Uterus (tissue), 4 donors: ENCODE measurements around the gene MEX3D. TPM values are rescaled to one million over a fixed set of nuclear protein-coding genes. Genes with fewer than 3 reads are reported as not detected.

Source experiments
- DNase-seq, 2 donors: peaks; one replicate each; pipeline ENCODE4 v3.0.0-alpha.2; 2019 to 2020
- H3K27ac ChIP-seq, 2 donors: fragments of 200-600 bp; sonication (generic); 1 replicate in 1 of 2; 2 replicates in 1 of 2; pipeline ENCODE4 v1.5.1; 2016 to 2018
- H3K27me3 ChIP-seq, 2 donors: fragments of 200-600 bp; sonication (generic); one replicate each; pipeline ENCODE4 v1.5.1; 2018 to 2019; ENCODE audit warnings: control low read depth in 1 of 2
- H3K36me3 ChIP-seq, 2 donors: fragments of 200-600 bp; sonication (generic); one replicate each; pipeline ENCODE4 v1.5.1; 2019; ENCODE audit warnings: control low read depth in 1 of 2
- H3K4me1 ChIP-seq, 2 donors: fragments of 200-600 bp; sonication (generic); one replicate each; pipeline ENCODE4 v1.5.1; 2018 to 2019; ENCODE audit warnings: control low read depth in 1 of 2
- H3K4me3 ChIP-seq, 2 donors: fragments of 200-600 bp; sonication (generic); 1 replicate in 1 of 2; 2 replicates in 1 of 2; pipeline ENCODE4 v1.5.1; 2018 to 2019; ENCODE audit warnings: mild to moderate bottlenecking in 1 of 2
- H3K9me3 ChIP-seq, 2 donors: fragments of 200-600 bp; sonication (generic); one replicate each; pipeline ENCODE4 v1.5.1; 2019; ENCODE audit warnings: control low read depth in 1 of 2
- POLR2A ChIP-seq, 2 donors: fragments of 450-650 bp; IDR thresholded peaks; one replicate each; pipeline ENCODE4 v1.6.1; 2016; ENCODE audit warnings: antibody characterized with exemption in 2 of 2, mild to moderate bottlenecking in 1 of 2, moderate library complexity in 1 of 2
- intact Hi-C: fragments of 100-400 bp; cut with DNase I; formaldehyde crosslinking; loops from one replicate; pipeline ENCODE4 v1.15.1; 2023; ENCODE audit warnings: low total_unique reads
- total RNA-seq, 4 donors: library from RNA; depleted of rRNA in 3 of 4; stranded (reverse); fragments of >200 nt in 3 of 4; gene quantifications; one replicate each; pipeline versions ENCODE4 v1.1.0 to v1.2.4, GENCODE V29; 2014 to 2023
- TF ChIP-seq, protein P1 (sequence below), 4 experiments: fragments of 200-600 bp in 2 of 4; fragments of 450-650 bp in 2 of 4; sonication (generic) in 2 of 4; IDR thresholded peaks; one replicate each; pipeline ENCODE4 v1.5.1; 2016 to 2019; ENCODE audit warnings: antibody characterized with exemption in 4 of 4, mild to moderate bottlenecking in 2 of 4, moderate library complexity in 1 of 4
- donor health status: DM: yes; HTN: yes; CAD: no.

MEX3D gene
- total RNA-seq, 4 donors from 2014 or later, result 4.4 to 34.8 (median 23.2) TPM

GRCh38 chr19:1613808-1614570, 45.9 kb upstream of the MEX3D start:
- Histone ChIP-seq H3K9me3 (no peaks in the 10 kb centered on the region), H3K27ac (no peak overlapping the region), H3K4me3 (no peak overlapping the region), H3K36me3 (no peaks in the 10 kb centered on the region), H3K27me3 (no peaks in the 10 kb centered on the region), H3K4me1 (no peaks in the 10 kb centered on the region)
- DNase-seq, result no peak
- no peak for TF ChIP-seq POLR2A (IDR thresholded peaks at IDR 0.05)
- TF ChIP-seq, protein P1, sequence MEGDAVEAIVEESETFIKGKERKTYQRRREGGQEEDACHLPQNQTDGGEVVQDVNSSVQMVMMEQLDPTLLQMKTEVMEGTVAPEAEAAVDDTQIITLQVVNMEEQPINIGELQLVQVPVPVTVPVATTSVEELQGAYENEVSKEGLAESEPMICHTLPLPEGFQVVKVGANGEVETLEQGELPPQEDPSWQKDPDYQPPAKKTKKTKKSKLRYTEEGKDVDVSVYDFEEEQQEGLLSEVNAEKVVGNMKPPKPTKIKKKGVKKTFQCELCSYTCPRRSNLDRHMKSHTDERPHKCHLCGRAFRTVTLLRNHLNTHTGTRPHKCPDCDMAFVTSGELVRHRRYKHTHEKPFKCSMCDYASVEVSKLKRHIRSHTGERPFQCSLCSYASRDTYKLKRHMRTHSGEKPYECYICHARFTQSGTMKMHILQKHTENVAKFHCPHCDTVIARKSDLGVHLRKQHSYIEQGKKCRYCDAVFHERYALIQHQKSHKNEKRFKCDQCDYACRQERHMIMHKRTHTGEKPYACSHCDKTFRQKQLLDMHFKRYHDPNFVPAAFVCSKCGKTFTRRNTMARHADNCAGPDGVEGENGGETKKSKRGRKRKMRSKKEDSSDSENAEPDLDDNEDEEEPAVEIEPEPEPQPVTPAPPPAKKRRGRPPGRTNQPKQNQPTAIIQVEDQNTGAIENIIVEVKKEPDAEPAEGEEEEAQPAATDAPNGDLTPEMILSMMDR (IDR thresholded peaks at IDR 0.05), result no peak
- intact Hi-C loops, result loop anchor here (5.0 kb wide), 1 partner anchor 33 kb away; no protein-coding TSS in a partner anchor

GRCh38 chr19:1613146-1613545, 45.0 kb upstream of the MEX3D start:
- intact Hi-C loops, result loop anchor here (5.0 kb wide), 1 partner anchor 34 kb away; no protein-coding TSS in a partner anchor

DNA sequence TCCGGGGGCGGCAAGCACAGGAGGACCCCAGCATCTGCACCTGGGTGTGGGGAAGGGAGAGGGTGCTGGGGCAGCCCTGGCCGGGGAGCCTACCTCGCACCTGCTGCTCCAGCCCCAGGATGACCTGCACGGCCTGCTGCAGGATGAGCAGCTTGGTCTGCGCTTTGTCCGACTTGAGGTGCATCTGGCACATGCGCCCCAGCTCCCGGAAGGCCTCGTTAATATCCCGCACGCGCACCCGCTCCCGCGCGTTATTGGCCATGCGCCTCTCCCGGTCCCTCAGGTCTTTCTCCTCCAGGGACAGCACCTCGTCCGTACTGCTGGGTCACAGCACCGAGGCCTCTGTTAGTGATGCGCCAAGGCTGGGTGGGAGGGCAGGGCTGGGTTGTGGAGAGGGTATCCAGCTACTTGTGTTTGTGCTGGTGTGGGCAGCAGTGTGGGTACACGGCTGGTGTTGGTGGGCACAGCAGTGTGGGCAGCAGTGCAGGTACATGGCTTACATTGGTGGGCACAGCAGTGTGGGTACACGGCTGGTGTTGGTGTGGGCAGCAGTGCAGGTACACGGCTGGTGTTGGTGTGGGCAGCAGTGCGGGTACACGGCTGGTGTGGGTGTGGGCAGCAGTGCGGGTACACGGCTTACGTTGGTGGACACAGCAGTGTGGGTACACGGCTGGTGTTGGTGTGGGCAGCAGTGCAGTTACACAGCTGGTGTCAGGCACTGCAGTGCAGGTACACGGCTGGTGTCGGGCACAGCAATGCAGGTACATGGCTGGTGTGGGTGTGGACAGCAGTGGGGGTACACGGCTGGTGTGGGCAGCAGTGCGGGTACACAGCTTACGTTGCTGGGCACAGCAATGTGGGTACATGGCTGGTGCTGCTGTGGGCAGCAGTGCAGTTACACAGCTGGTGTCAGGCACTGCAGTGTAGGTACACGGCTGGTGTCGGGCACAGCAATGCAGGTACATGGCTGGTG, 44.3 kb upstream of the MEX3D start:
- Histone ChIP-seq H3K9me3 (no peaks in the 10 kb centered on the region), H3K27ac (no peak overlapping the region), H3K36me3 (no peaks in the 10 kb centered on the region), H3K27me3 (no peaks in the 10 kb centered on the region), H3K4me1 (no peaks in the 10 kb centered on the region), H3K4me3 (no peak overlapping the region)
- DNase-seq, result no peak
- intact Hi-C loops, result loop anchor here (5.0 kb wide), 1 partner anchor 35 kb away; no protein-coding TSS in a partner anchor
- no peak for TF ChIP-seq POLR2A (IDR thresholded peaks at IDR 0.05)
- TF ChIP-seq, protein P1 (IDR thresholded peaks at IDR 0.05), result no peak

More at GRCh38 chr19:1613146-1613545, 45.0 kb upstream of the MEX3D start:
- TF ChIP-seq, protein P1 (IDR thresholded peaks at IDR 0.05), result no peak
- TF ChIP-seq POLR2A (IDR thresholded peaks at IDR 0.05), result no peak
- no peak for DNase-seq
- no peak overlapping the region for H3K4me3 ChIP-seq
- H3K27me3 ChIP-seq, result no peaks in the 10 kb centered on the region
- no peaks in the 10 kb centered on the region for H3K4me1 ChIP-seq
- H3K27ac ChIP-seq, result no peak overlapping the region
- H3K36me3 ChIP-seq, result no peaks in the 10 kb centered on the region
- no peaks in the 10 kb centered on the region for H3K9me3 ChIP-seq

DNA sequence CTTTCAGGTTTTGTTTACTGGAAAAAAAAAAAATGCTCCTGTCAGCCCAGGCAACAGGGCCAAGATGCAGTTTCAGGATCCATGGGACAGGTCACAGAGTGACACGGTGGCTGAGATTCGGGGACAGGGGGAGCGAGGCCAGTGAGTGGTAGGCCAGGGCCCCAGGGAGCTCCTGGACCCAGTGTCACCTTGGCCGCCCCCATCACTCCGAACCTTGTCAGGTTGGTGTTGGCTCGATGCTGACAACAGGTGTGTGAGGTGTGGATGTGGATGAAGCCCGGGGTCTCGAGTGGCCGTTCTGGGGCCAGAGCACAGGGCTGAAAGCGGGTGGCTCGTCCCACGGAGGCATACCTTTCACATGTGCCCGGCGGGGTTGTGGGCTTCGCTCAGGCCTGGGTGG, 43.2 kb upstream of the MEX3D start:
- no peaks in the 10 kb centered on the region for H3K4me1 ChIP-seq
- TF ChIP-seq, protein P1 (IDR thresholded peaks at IDR 0.05), result no peak
- no peak for TF ChIP-seq POLR2A (IDR thresholded peaks at IDR 0.05)
- H3K9me3 ChIP-seq, result no peaks in the 10 kb centered on the region
- intact Hi-C loops, result loop anchor here (5.0 kb wide), 1 partner anchor 36 kb away; no protein-coding TSS in a partner anchor
- DNase-seq, result no peak
- no peak overlapping the region for H3K27ac ChIP-seq
- H3K36me3 ChIP-seq, result no peaks in the 10 kb centered on the region
- no peaks in the 10 kb centered on the region for H3K27me3 ChIP-seq
- H3K4me3 ChIP-seq, result no peak overlapping the region
